SK-N-SH (cell line): ENCODE data around the gene KCNJ16. TPM values are rescaled to one million over a fixed set of nuclear protein-coding genes. Genes with fewer than 3 reads are reported as not detected.

Source experiments
- CTCF ChIA-PET: fragments of 300-600, 350-600 bp; formaldehyde crosslinking; extraction: SDS; loops from one replicate; lab custom pipeline; 2021; lab: Yijun Ruan, JAX
- POLR2A ChIA-PET: fragments of 350-600 bp; sonication (Branson Sonifier 250); formaldehyde crosslinking; extraction: SDS; loops from one replicate; lab custom pipeline; 2020; ENCODE audit warnings: antibody characterized with exemption, inconsistent platforms; lab: Yijun Ruan, JAX
- DNase-seq: peaks from one replicate; pipeline ENCODE4 v3.0.0; 2012
- H2AFZ ChIP-seq: fragments of 200-600 bp; sonication (generic); 2 replicates; pipeline ENCODE4 v1.8.1; 2016; ENCODE audit warnings: antibody characterized with exemption, mild to moderate bottlenecking, low read depth
- H3F3A ChIP-seq: fragments of 200-600 bp; sonication (generic); replicated peaks from 2 replicates; pipeline ENCODE3; 2016; ENCODE audit warnings: antibody characterized with exemption, mild to moderate bottlenecking; ENCODE audit not compliant: insufficient read depth
- H3K27ac ChIP-seq, 2 experiments: fragments of 200-500 bp in 1 of 2; fragments of 200-600 bp in 1 of 2; sonication (Bioruptor generic) in 1 of 2; sonication (generic), shearing (Covaris generic) in 1 of 2; 2 replicates each; pipeline versions ENCODE4 v1.5.1 to v1.6.1; 2014 to 2016; ENCODE audit warnings: low read depth in 2 of 2, inconsistent platforms in 1 of 2, low read length in 1 of 2, mild to moderate bottlenecking in 1 of 2, mixed read lengths in 1 of 2
- H3K27me3 ChIP-seq: fragments of 200-600 bp; sonication (generic), shearing (Covaris generic); 2 replicates; pipeline ENCODE4 v1.6.1; 2016; ENCODE audit warnings: mixed run types; ENCODE audit not compliant: insufficient read depth
- H3K36me3 ChIP-seq, 2 experiments: fragments of 200-500 bp in 1 of 2; fragments of 200-600 bp in 1 of 2; sonication (Bioruptor generic) in 1 of 2; sonication (generic) in 1 of 2; replicated peaks in 1 of 2; 2 replicates each; pipeline versions ENCODE3 to v1.5.1; 2014 to 2016; ENCODE audit warnings: low read length in 1 of 2, mild to moderate bottlenecking in 1 of 2; ENCODE audit not compliant: insufficient read depth in 2 of 2, control insufficient read depth in 1 of 2
- H3K4me1 ChIP-seq, 2 experiments: fragments of 200-500 bp in 1 of 2; fragments of 200-600 bp in 1 of 2; sonication (Bioruptor generic) in 1 of 2; sonication (generic), shearing (Covaris generic) in 1 of 2; 2 replicates each; pipeline versions ENCODE4 v1.5.1 to v1.6.1; 2014 to 2016; ENCODE audit warnings: low read depth in 1 of 2, low read length in 1 of 2, mixed run types in 1 of 2; ENCODE audit not compliant: insufficient read depth in 2 of 2, control insufficient read depth in 1 of 2
- H3K4me2 ChIP-seq: fragments of 200-600 bp; sonication (generic), shearing (Covaris generic); 2 replicates; pipeline ENCODE4 v1.6.1; 2017; ENCODE audit warnings: mixed run types
- H3K4me3 ChIP-seq, 2 experiments: fragments of 200-500 bp in 1 of 2; fragments of 200-600 bp in 1 of 2; sonication (Bioruptor generic) in 1 of 2; sonication (generic), shearing (Covaris generic) in 1 of 2; 2 replicates each; pipeline versions ENCODE4 v1.5.1 to v1.8.1; 2014 to 2016; ENCODE audit warnings: low read depth in 2 of 2, inconsistent platforms in 1 of 2, low read length in 1 of 2, mild to moderate bottlenecking in 1 of 2, mixed read lengths in 1 of 2, moderate library complexity in 1 of 2
- H3K79me2 ChIP-seq: fragments of 200-600 bp; sonication (generic); 2 replicates; pipeline ENCODE4 v1.8.1; 2017; ENCODE audit warnings: mild to moderate bottlenecking; ENCODE audit not compliant: insufficient read depth
- H3K9ac ChIP-seq: fragments of 200-600 bp; sonication (generic); 2 replicates; pipeline ENCODE4 v1.6.1; 2017; ENCODE audit warnings: mixed run types
- H3K9me2 ChIP-seq: fragments of 200-600 bp; sonication (generic); 2 replicates; pipeline ENCODE4 v1.6.1; 2017; ENCODE audit warnings: mixed run types
- H3K9me3 ChIP-seq: fragments of 200-600 bp; sonication (generic); 2 replicates; pipeline ENCODE4 v1.6.1; 2017; ENCODE audit warnings: mixed run types, mild to moderate bottlenecking, moderate library complexity
- H4K20me1 ChIP-seq: fragments of 200-600 bp; sonication (generic); 2 replicates; pipeline ENCODE4 v1.6.1; 2017; ENCODE audit warnings: mild to moderate bottlenecking, mixed run types; ENCODE audit not compliant: insufficient read depth
- ELF1 ChIP-seq: IDR thresholded peaks from 2 replicates; pipeline ENCODE4 v1.4.0; 2012
- EP300 ChIP-seq, 2 experiments: IDR thresholded peaks; 2 replicates each; pipeline versions ENCODE4 v1.4.0 to v1.6.1; 2012; ENCODE audit warnings: borderline replicate concordance in 1 of 2, low read depth in 1 of 2, low read length in 1 of 2
- FOSL2 ChIP-seq: IDR thresholded peaks from 2 replicates; pipeline ENCODE4 v1.4.0; 2012; ENCODE audit warnings: low read depth, mild to moderate bottlenecking, moderate library complexity, borderline replicate concordance
- FOXJ3 ChIP-seq: sonication (generic); formaldehyde crosslinking; IDR thresholded peaks from 2 replicates; pipeline ENCODE4 v1.5.1; 2020; ENCODE audit warnings: mild to moderate bottlenecking, missing genetic modification reagents
- GABPA ChIP-seq: IDR thresholded peaks from 2 replicates; pipeline ENCODE4 v1.4.0; 2012; ENCODE audit warnings: low read depth, mild to moderate bottlenecking
- MEF2A ChIP-seq: IDR thresholded peaks from 2 replicates; pipeline ENCODE4 v1.4.0; 2012; ENCODE audit warnings: low read depth, borderline replicate concordance
- MXI1 ChIP-seq: IDR thresholded peaks from 2 replicates; pipeline ENCODE4 v1.6.1; 2012; ENCODE audit warnings: mild to moderate bottlenecking, low read depth, low read length, improper control_type of control experiment
- NRF1 ChIP-seq: IDR thresholded peaks from 2 replicates; pipeline ENCODE4 v1.6.1; 2012; ENCODE audit warnings: low read depth, mild to moderate bottlenecking, low read length
- RAD21 ChIP-seq: IDR thresholded peaks from 2 replicates; pipeline ENCODE4 v1.6.1; 2012; ENCODE audit warnings: mild to moderate bottlenecking, low read length
- RCOR1 ChIP-seq: fragments of 150-350 bp; IDR thresholded peaks from 2 replicates; pipeline ENCODE4 v1.6.1; 2017; ENCODE audit warnings: antibody characterized with exemption, low read length
- RFX5 ChIP-seq: IDR thresholded peaks from 2 replicates; pipeline ENCODE4 v1.6.1; 2012; ENCODE audit warnings: mild to moderate bottlenecking, improper control_type of control experiment, low read length
- SIN3A ChIP-seq: IDR thresholded peaks from 2 replicates; pipeline ENCODE4 v1.6.1; 2012; ENCODE audit warnings: low read depth, mild to moderate bottlenecking, low read length, moderate library complexity, borderline replicate concordance
- SMC3 ChIP-seq: IDR thresholded peaks from 2 replicates; pipeline ENCODE4 v1.6.1; 2012; ENCODE audit warnings: low read depth, low read length, improper control_type of control experiment
- TAF1 ChIP-seq: IDR thresholded peaks from 2 replicates; pipeline ENCODE4 v1.6.1; 2012; ENCODE audit warnings: low read depth, mild to moderate bottlenecking, low read length, moderate library complexity, borderline replicate concordance
- TCF12 ChIP-seq: IDR thresholded peaks from 2 replicates; pipeline ENCODE4 v1.4.0; 2012
- YY1 ChIP-seq: IDR thresholded peaks from 2 replicates; pipeline ENCODE4 v1.4.0; 2012; ENCODE audit warnings: low read depth, mild to moderate bottlenecking
- WGBS: methylation state at CpG from one replicate; pipeline ENCODE4 v1.1.6; 2017; ENCODE audit warnings: low lambda C conversion rate; 5-methylcytosine and 5-hydroxymethylcytosine counted together
- polyA plus RNA-seq, 3 experiments: library from polyadenylated mRNA; depleted of rRNA; stranded (reverse); fragments of >200 nt; gene quantifications; 2 replicates each; pipeline ENCODE4 v1.2.3, GENCODE V29; 2012
- TF ChIP-seq, protein P1 (sequence below): IDR thresholded peaks from 2 replicates; pipeline ENCODE4 v1.4.0; 2012; ENCODE audit warnings: low read depth, borderline replicate concordance
- TF ChIP-seq, protein P2 (sequence below): IDR thresholded peaks from 2 replicates; pipeline ENCODE4 v1.4.0; 2012; ENCODE audit warnings: low read depth
- TF ChIP-seq, protein P3 (sequence below): fragments of 150-350 bp; IDR thresholded peaks from 2 replicates; pipeline ENCODE4 v1.6.1; 2016; ENCODE audit warnings: mild to moderate bottlenecking, low read depth, low read length
- TF ChIP-seq, protein P4 (sequence below): fragments of 150-350 bp; IDR thresholded peaks from 2 replicates; pipeline ENCODE4 v1.6.1; 2017; ENCODE audit warnings: antibody characterized with exemption, low read length, low read depth, borderline replicate concordance
- TF ChIP-seq, protein P5 (sequence below): IDR thresholded peaks from 2 replicates; pipeline ENCODE4 v1.4.0; 2012; ENCODE audit warnings: low read depth, borderline replicate concordance

KCNJ16 gene
- polyA plus RNA-seq, 1 of the 3 experiments (the other 2 are of a cell fraction): not detected

DNA sequence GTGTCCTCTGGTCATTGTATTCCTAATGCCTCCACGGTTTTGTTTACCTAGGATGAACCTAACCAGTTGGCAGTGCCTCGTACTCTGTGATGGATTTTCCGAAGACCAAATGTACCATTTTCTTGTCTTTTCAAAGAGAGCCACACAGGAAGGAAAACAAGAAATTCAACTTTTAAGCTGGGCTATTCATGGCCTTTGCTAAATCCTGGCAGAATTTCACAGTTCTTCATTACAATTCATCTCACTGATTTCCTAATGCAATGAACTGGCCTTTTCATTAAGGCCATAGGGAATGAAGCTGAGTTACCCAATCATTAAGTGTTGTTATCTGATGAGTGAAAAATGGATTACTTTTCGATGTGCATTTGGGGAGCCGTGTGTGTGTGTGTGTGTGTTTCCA, 7.9 kb upstream of the KCNJ16 start (continued):
- TF ChIP-seq, protein P1, sequence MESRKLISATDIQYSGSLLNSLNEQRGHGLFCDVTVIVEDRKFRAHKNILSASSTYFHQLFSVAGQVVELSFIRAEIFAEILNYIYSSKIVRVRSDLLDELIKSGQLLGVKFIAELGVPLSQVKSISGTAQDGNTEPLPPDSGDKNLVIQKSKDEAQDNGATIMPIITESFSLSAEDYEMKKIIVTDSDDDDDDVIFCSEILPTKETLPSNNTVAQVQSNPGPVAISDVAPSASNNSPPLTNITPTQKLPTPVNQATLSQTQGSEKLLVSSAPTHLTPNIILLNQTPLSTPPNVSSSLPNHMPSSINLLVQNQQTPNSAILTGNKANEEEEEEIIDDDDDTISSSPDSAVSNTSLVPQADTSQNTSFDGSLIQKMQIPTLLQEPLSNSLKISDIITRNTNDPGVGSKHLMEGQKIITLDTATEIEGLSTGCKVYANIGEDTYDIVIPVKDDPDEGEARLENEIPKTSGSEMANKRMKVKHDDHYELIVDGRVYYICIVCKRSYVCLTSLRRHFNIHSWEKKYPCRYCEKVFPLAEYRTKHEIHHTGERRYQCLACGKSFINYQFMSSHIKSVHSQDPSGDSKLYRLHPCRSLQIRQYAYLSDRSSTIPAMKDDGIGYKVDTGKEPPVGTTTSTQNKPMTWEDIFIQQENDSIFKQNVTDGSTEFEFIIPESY: no peak
- TF ChIP-seq MEF2A (no peak), ELF1 (no peak)

DNA sequence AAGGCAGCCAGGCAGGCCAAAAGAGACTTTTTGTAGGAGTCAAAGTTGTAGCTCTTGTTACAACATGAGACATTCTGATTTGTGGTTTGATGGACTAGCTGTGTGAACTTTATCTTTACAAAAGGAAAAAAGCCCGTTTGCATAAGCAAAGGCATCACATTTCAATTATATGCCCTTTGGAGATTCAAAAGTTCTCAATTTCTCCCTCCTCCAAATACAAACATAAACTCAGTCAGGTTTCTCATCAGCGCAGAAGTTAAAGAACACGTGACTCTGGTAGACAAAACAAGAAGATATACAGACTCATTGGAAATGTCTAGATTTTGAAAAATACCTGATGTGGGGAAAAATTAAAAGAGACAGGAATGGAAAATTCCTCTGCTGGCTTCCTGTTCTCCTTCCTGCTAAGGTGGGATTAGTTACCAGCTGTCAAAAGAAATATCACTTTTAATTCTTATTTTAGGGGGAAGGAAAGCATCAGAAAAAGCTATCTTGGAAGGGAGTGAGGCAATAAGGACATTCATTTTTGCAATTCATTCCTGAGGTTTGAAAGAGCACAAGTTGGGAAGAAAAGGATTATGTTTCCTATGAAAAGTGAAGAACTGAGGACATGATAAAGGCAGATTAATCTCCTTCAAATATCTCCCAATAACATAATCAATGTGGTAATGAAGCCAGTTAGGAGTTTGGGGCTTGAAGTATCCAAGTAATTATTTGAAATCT, 4.6 kb upstream of the KCNJ16 start:
- Histone ChIP-seq H3K79me2 (no peaks in the 10 kb centered on the region), H4K20me1 (no peaks in the 10 kb centered on the region), H3K27me3 (no peaks in the 10 kb centered on the region), H3K9me3 (no peaks in the 10 kb centered on the region), H3K36me3 (no peaks in the 10 kb centered on the region), H3K9ac (no peak overlapping the region), H3K4me2 (no peak overlapping the region), H3K4me3 (no peak overlapping the region), H2AFZ (no peak overlapping the region), H3F3A (no peaks in the 10 kb centered on the region), H3K27ac (no peak overlapping the region), H3K9me2 (no peaks in the 10 kb centered on the region), H3K4me1 (no peaks in the 10 kb centered on the region; a peak in 2 of 4 replicates)
- ChIA-PET CTCF (no interaction called here), POLR2A (no interaction called here)
- DNase-seq: no peak
- WGBS: 63% methylated on average over 3 of the region's 3 CpGs
- TF ChIP-seq FOSL2 (no peak), SMC3 (no peak), SIN3A (no peak), MEF2A (no peak), EP300 (IDR thresholded peaks at IDR 0.05; ENCODE audit: borderline replicate concordance in 1 of 2, low read depth in 1 of 2, low read length in 1 of 2) (no peak), NRF1 (no peak), TCF12 (no peak), TAF1 (no peak), MXI1 (no peak), GABPA (no peak), ELF1 (no peak), RFX5 (no peak), RAD21 (no peak), YY1 (no peak), RCOR1 (no peak), FOXJ3 (CRISPR knock-in tag) (no peak)
- TF ChIP-seq, protein P2, sequence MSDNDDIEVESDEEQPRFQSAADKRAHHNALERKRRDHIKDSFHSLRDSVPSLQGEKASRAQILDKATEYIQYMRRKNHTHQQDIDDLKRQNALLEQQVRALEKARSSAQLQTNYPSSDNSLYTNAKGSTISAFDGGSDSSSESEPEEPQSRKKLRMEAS: no peak
- TF ChIP-seq, protein P3, sequence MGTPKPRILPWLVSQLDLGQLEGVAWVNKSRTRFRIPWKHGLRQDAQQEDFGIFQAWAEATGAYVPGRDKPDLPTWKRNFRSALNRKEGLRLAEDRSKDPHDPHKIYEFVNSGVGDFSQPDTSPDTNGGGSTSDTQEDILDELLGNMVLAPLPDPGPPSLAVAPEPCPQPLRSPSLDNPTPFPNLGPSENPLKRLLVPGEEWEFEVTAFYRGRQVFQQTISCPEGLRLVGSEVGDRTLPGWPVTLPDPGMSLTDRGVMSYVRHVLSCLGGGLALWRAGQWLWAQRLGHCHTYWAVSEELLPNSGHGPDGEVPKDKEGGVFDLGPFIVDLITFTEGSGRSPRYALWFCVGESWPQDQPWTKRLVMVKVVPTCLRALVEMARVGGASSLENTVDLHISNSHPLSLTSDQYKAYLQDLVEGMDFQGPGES: no peak
- TF ChIP-seq, protein P4, sequence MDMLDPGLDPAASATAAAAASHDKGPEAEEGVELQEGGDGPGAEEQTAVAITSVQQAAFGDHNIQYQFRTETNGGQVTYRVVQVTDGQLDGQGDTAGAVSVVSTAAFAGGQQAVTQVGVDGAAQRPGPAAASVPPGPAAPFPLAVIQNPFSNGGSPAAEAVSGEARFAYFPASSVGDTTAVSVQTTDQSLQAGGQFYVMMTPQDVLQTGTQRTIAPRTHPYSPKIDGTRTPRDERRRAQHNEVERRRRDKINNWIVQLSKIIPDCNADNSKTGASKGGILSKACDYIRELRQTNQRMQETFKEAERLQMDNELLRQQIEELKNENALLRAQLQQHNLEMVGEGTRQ: no peak
- TF ChIP-seq, protein P5, sequence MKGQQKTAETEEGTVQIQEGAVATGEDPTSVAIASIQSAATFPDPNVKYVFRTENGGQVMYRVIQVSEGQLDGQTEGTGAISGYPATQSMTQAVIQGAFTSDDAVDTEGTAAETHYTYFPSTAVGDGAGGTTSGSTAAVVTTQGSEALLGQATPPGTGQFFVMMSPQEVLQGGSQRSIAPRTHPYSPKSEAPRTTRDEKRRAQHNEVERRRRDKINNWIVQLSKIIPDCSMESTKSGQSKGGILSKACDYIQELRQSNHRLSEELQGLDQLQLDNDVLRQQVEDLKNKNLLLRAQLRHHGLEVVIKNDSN: no peak
